Measurements from ENCODE around the gene PTPRN.

- TF ChIP-seq NR2C2 (IDR thresholded peaks at IDR 0.05; ENCODE audit: borderline replicate concordance, control insufficient read depth, insufficient read length, low read depth) = no peak
- no peak for TF ChIP-seq POLR2A (IDR thresholded peaks at IDR 0.05; ENCODE audit: low read depth, low read length)
- TF ChIP-seq CTCF (IDR thresholded peaks at IDR 0.05 in 2 of 3, conservative IDR thresholded peaks at IDR 0.05 in 1 of 3; ENCODE audit: control insufficient read depth in 2 of 3, extremely low read depth in 1 of 3, insufficient read depth in 1 of 3, low read depth in 3 of 3, low read length in 3 of 3) = no peak
- no peak for TF ChIP-seq HCFC1 (IDR thresholded peaks at IDR 0.05; ENCODE audit: low read length)
- no peak for TF ChIP-seq HDAC6 (IDR thresholded peaks at IDR 0.05; ENCODE audit: unreplicated experiment)
Measured at GRCh38 chr2:219266232-219266631, 43.0 kb downstream of the PTPRN start.

Measured in GM12878 (cell line).